Mesothelial cell of epicardium (in vitro differentiated cells): ENCODE data around the gene SPTBN1. TPM values are rescaled to one million over a fixed set of nuclear protein-coding genes. Genes with fewer than 3 reads are reported as not detected.
"Not testable (repeated sequence)": the region's sequence is repeated elsewhere in the genome, so short reads cannot be mapped to it uniquely, and the experiment has no call there.

Experiments used
- DNase-seq, 2 experiments: peaks; one replicate each; pipeline ENCODE4 v3.0.0; 2021; ENCODE audit warnings: low spot score in 2 of 2; ENCODE audit not compliant: unreplicated experiment in 2 of 2
- H3K27ac Mint-ChIP-seq: 2 replicates; pipeline ENCODE4 v1.8.0; 2021; ENCODE audit warnings: mixed read lengths
- H3K27me3 Mint-ChIP-seq: 2 replicates; pipeline ENCODE4 v1.8.0; 2021; ENCODE audit warnings: low read depth, mixed read lengths
- H3K36me3 Mint-ChIP-seq: 2 replicates; pipeline ENCODE4 v1.8.0; 2021; ENCODE audit warnings: mixed read lengths
- H3K4me1 Mint-ChIP-seq: 2 replicates; pipeline ENCODE4 v1.8.0; 2021; ENCODE audit warnings: mixed read lengths
- H3K4me3 Mint-ChIP-seq: 2 replicates; pipeline ENCODE4 v1.8.0; 2021; ENCODE audit warnings: mild to moderate bottlenecking, moderate library complexity, mixed read lengths
- H3K9me3 Mint-ChIP-seq: 2 replicates; pipeline ENCODE4 v1.8.0; 2021; ENCODE audit warnings: mixed read lengths
- total RNA-seq: library from RNA; stranded (reverse); gene quantifications from 3 replicates; pipeline ENCODE4 v1.2.1, GENCODE V29; 2021
- TF ChIP-seq, protein P1 (sequence below): fragments of 200-600 bp; sonication (generic); IDR thresholded peaks from one replicate; pipeline ENCODE4 v1.5.0; 2021; ENCODE audit warnings: antibody characterized with exemption; ENCODE audit not compliant: unreplicated experiment

SPTBN1 gene
- total RNA-seq, 1 donor from 2014 or later, result 281 TPM

DNA sequence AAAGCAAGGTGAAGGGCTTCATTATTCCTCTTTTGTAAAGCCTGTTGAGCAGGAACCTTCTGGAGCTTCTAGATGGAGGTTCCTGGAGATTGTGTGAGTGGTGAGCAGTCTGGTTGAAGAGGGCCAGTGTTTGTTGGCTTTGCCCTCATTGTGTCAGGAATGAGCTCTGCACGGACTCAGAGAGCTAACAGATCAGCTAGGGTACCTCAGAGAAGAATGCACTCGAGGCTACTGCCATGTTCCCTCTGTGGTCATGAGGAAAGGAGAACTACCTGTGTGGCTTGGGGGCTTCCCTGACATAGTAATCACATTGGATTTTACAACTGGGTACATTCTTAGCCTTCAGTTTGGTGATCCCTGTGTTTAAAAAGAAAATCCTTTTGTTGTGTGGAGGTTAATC is 46.6 kb downstream of the SPTBN1 start:
- Mint-ChIP-seq H3K27ac (no peak overlapping the region), H3K4me1 (peaks cover 42% of the 10 kb centered on the region), H3K4me3 (no peak overlapping the region), H3K36me3 (no peaks in the 10 kb centered on the region), H3K27me3 (no peaks in the 10 kb centered on the region), H3K9me3 (no peaks in the 10 kb centered on the region)
- TF ChIP-seq, protein P1, sequence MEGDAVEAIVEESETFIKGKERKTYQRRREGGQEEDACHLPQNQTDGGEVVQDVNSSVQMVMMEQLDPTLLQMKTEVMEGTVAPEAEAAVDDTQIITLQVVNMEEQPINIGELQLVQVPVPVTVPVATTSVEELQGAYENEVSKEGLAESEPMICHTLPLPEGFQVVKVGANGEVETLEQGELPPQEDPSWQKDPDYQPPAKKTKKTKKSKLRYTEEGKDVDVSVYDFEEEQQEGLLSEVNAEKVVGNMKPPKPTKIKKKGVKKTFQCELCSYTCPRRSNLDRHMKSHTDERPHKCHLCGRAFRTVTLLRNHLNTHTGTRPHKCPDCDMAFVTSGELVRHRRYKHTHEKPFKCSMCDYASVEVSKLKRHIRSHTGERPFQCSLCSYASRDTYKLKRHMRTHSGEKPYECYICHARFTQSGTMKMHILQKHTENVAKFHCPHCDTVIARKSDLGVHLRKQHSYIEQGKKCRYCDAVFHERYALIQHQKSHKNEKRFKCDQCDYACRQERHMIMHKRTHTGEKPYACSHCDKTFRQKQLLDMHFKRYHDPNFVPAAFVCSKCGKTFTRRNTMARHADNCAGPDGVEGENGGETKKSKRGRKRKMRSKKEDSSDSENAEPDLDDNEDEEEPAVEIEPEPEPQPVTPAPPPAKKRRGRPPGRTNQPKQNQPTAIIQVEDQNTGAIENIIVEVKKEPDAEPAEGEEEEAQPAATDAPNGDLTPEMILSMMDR, result no peak
- DNase-seq, result no peak

DNA sequence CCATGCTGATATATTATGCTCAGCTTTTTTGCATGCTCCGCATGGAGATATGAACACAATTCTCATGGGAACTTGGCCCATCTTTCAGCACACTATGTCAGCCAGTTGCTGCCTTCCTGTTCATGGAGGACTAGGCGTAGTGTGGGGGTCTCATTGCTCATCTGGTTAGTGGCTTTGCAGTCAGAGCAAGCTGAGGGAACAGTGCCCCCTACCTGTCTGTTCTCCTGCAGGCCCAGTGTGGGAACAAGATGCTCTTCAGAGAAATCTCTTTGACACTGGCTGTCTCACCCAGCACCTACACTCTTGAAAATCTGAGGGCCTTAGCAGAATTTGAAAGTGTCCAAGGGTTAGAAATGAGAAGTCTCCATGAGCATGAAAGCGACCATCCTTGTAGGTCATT is 47.1 kb downstream of the SPTBN1 start:
- DNase-seq, result peak in 1 of 2 experiments; percentile 51
- Mint-ChIP-seq H3K9me3 (no peaks in the 10 kb centered on the region), H3K4me1 (peaks cover 40% of the 10 kb centered on the region), H3K4me3 (no peak overlapping the region), H3K36me3 (no peaks in the 10 kb centered on the region), H3K27ac (no peak overlapping the region), H3K27me3 (no peaks in the 10 kb centered on the region)
- TF ChIP-seq, protein P1, result no peak

DNA sequence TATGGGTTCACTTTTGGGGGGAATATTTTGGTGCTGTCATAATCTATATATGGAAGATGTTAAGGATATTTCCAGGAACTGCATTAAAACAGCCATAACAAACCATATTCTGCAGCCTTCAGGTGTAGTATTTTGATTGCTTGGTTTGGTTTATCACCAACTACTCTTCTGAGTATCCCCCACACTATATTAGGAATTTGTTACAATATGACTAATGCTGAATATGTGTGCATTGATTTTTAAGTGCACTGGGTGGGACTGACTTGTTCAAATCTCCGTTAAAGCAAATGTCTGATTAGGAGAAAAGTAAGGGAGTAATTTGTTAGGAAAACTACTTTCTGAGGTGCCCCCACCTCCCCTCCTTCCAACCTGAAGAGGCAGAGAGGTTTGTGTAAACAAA is 47.7 kb downstream of the SPTBN1 start:
- Mint-ChIP-seq H3K27ac (no peak overlapping the region), H3K27me3 (no peaks in the 10 kb centered on the region), H3K4me3 (no peak overlapping the region), H3K36me3 (no peaks in the 10 kb centered on the region), H3K4me1 (peaks cover 38% of the 10 kb centered on the region), H3K9me3 (no peaks in the 10 kb centered on the region)
- DNase-seq, result no peak
- TF ChIP-seq, protein P1, result no peak

DNA sequence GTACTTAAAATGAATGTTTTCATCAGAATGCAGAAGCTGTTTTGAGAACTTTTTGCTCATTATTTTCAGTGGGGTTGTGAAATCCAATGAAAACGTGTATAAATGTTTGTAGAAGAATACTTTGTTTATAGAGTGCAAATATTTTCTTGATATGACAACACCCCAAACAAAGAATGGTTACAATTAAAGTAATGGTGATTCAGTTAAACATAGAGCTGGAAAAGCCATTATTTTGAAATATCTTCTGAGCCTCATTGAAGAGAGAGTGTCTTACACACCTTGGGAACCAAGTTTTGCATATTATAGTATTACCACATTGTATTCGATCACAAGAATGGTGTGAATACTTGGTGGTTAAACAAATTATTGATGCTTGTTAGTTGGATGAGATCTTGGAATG is 48.7 kb downstream of the SPTBN1 start:
- Mint-ChIP-seq H3K27me3 (no peaks in the 10 kb centered on the region), H3K4me1 (peaks cover 30% of the 10 kb centered on the region), H3K4me3 (no peak overlapping the region), H3K27ac (no peak overlapping the region), H3K36me3 (no peaks in the 10 kb centered on the region), H3K9me3 (no peaks in the 10 kb centered on the region)
- TF ChIP-seq, protein P1, result no peak
- no peak for DNase-seq

DNA sequence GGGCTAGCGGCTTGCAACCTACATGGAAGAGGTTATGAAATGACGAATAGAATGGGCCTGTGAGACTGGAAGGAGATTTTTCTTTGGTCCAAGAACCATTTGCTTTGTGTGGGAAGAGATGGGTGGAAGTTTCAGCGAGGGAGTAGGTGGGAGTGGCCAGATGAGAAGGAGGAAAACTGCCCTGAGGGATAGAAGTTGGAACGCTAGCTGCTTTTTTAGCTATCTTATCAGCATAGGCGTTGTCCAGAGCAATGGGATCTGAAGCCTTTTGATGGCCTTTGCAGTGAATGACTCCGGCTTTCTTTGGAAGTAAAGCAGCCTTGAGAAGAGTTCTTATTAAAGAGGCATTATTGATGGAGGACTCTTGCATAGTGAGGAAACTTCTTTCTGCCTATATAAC is 52.4 kb downstream of the SPTBN1 start:
- no peak for DNase-seq
- Mint-ChIP-seq H3K36me3 (no peaks in the 10 kb centered on the region), H3K27ac (no peak overlapping the region), H3K9me3 (no peaks in the 10 kb centered on the region), H3K4me3 (no peak overlapping the region), H3K27me3 (no peaks in the 10 kb centered on the region), H3K4me1 (peaks cover 17% of the 10 kb centered on the region)
- TF ChIP-seq, protein P1, result no peak

DNA sequence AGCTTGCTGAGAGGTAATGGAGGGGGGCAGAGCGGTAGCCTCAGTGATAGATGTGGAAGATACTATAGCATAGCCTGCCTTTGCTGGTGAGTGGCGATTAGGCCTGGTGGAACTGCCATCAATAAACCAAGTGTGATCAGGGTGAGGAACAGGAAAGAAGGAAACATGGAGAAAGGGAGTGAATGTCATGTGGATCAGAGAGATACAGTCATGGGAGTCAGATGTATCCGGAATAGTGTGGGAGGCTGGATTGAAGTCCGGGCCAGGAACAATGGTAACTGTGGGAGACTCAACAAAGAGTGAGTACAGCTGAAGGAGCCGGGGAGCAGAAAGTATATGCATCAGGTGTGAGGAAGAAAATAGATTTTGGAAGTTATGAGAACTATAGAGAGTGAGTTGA is 52.9 kb downstream of the SPTBN1 start:
- H3K4me1 Mint-ChIP-seq, result peaks cover 17% of the 10 kb centered on the region
- not testable (repeated sequence) for H3K36me3 Mint-ChIP-seq, H3K4me3 Mint-ChIP-seq, H3K27ac Mint-ChIP-seq, H3K9me3 Mint-ChIP-seq, DNase-seq, H3K27me3 Mint-ChIP-seq
